Measurements from ENCODE around the gene PLCL1. TPM values are rescaled to one million over a fixed set of nuclear protein-coding genes. Genes with fewer than 3 reads are reported as not detected.

Gene PLCL1
- total RNA-seq, 1 donor from 2014 or later = 78.6 TPM

DNA sequence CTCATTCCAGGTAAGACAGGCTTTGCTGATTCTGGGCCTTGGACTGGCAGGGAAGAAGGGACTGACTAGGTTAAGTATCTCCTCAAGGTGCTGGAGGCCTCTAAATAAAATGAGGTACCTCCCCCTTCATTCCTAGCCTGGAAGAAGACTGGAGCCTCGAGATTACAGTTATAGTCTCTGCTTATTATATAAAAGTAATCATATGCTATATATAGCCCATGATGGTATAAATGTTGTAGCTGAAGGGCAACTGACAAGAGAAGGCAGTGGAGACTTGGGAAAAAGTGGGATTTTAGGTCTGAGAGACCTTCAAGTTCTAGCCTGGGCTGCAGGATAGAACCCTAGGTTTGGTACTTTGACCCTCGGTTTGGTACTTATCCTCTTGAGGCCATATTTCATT, 248.3 kb downstream of the PLCL1 start:
- Histone ChIP-seq H3K4me1 (peaks cover 56% of the 10 kb centered on the region), H3K36me3 (no peaks in the 10 kb centered on the region), H3K27ac (replicated peaks) (peak overlapping the region; percentile 69), H3K4me3 (no peak overlapping the region), H3K9me3 (replicated peaks) (no peaks in the 10 kb centered on the region), H3K27me3 (ENCODE audit: low read depth) (no peaks in the 10 kb centered on the region)
- intact Hi-C loops (cut with micrococcal nuclease) = no loop called here
- DNase-seq = no peak
- TF ChIP-seq, protein P1, sequence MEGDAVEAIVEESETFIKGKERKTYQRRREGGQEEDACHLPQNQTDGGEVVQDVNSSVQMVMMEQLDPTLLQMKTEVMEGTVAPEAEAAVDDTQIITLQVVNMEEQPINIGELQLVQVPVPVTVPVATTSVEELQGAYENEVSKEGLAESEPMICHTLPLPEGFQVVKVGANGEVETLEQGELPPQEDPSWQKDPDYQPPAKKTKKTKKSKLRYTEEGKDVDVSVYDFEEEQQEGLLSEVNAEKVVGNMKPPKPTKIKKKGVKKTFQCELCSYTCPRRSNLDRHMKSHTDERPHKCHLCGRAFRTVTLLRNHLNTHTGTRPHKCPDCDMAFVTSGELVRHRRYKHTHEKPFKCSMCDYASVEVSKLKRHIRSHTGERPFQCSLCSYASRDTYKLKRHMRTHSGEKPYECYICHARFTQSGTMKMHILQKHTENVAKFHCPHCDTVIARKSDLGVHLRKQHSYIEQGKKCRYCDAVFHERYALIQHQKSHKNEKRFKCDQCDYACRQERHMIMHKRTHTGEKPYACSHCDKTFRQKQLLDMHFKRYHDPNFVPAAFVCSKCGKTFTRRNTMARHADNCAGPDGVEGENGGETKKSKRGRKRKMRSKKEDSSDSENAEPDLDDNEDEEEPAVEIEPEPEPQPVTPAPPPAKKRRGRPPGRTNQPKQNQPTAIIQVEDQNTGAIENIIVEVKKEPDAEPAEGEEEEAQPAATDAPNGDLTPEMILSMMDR (IDR thresholded peaks at IDR 0.05; ENCODE audit: borderline replicate concordance) = no peak

- no peak for DNase-seq
- no peak overlapping the region for H3K4me3 ChIP-seq
- peaks cover 56% of the 10 kb centered on the region for H3K4me1 ChIP-seq
- H3K9me3 ChIP-seq (replicated peaks) = no peaks in the 10 kb centered on the region
- intact Hi-C loops (cut with micrococcal nuclease) = no loop called here
- H3K36me3 ChIP-seq = no peaks in the 10 kb centered on the region
- TF ChIP-seq, protein P1 (IDR thresholded peaks at IDR 0.05; ENCODE audit: borderline replicate concordance) = no peak
- no peaks in the 10 kb centered on the region for H3K27me3 ChIP-seq (ENCODE audit: low read depth)
- H3K27ac ChIP-seq (replicated peaks) = peak overlapping the region; percentile 69
Measured at GRCh38 chr2:198053148-198053547, 248.8 kb downstream of the PLCL1 start.

DNA sequence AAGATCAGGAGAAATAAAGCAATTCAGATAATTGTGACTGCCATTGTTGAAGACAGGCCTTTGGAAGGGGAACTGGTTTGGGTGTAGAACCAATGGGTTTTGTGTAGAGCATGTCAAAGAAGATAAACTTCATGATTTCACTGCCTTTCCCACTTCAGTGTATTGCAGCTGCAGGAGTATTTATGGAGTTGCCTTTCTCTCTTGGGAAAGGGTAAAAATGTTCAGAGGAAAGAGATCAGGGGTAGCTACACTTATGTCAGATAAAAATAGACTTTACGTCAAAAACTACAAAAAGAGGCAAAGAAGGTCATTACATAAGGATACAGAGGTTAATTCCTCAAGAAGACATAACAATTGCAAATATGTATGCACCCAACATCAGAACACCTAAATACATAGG, 249.4 kb downstream of the PLCL1 start:
- Histone ChIP-seq H3K27ac (replicated peaks) (peak overlapping the region; percentile 69), H3K27me3 (ENCODE audit: low read depth) (no peaks in the 10 kb centered on the region), H3K4me3 (no peak overlapping the region), H3K4me1 (peaks cover 57% of the 10 kb centered on the region), H3K36me3 (no peaks in the 10 kb centered on the region), H3K9me3 (replicated peaks) (no peaks in the 10 kb centered on the region)
- no peak for DNase-seq
- intact Hi-C loops (cut with micrococcal nuclease) = no loop called here
- TF ChIP-seq, protein P1 (IDR thresholded peaks at IDR 0.05; ENCODE audit: borderline replicate concordance) = no peak

- peak overlapping the region; percentile 69 for H3K27ac ChIP-seq (replicated peaks)
- no peak overlapping the region for H3K4me3 ChIP-seq
- DNase-seq = peak; percentile 20
- H3K4me1 ChIP-seq = peaks cover 61% of the 10 kb centered on the region
- H3K36me3 ChIP-seq = no peaks in the 10 kb centered on the region
- intact Hi-C loops (cut with micrococcal nuclease) = no loop called here
- TF ChIP-seq, protein P1 (IDR thresholded peaks at IDR 0.05; ENCODE audit: borderline replicate concordance) = peak; percentile 56
- H3K9me3 ChIP-seq (replicated peaks) = no peaks in the 10 kb centered on the region
- H3K27me3 ChIP-seq (ENCODE audit: low read depth) = no peaks in the 10 kb centered on the region
Measured at GRCh38 chr2:198054299-198054698, 249.9 kb downstream of the PLCL1 start.

GRCh38 chr2:198055716-198056115, 251.3 kb downstream of the PLCL1 start:
- H3K4me3 ChIP-seq = no peak overlapping the region
- no peaks in the 10 kb centered on the region for H3K9me3 ChIP-seq (replicated peaks)
- H3K27me3 ChIP-seq (ENCODE audit: low read depth) = no peaks in the 10 kb centered on the region
- peaks cover 72% of the 10 kb centered on the region for H3K4me1 ChIP-seq
- intact Hi-C loops (cut with micrococcal nuclease) = loop anchor here (5.0 kb wide), 1 partner anchor 253 kb away; the partner anchor contains the start of gene PLCL1
- TF ChIP-seq, protein P1 (IDR thresholded peaks at IDR 0.05; ENCODE audit: borderline replicate concordance) = no peak
- no peaks in the 10 kb centered on the region for H3K36me3 ChIP-seq
- no peak for DNase-seq
- H3K27ac ChIP-seq (replicated peaks) = peak overlapping the region; percentile 69

All from left ventricle myocardium inferior (tissue), 1 donor.